PC-3 (cell line): ENCODE measurements around the gene IGSF22. TPM values are rescaled to one million over a fixed set of nuclear protein-coding genes. Genes with fewer than 3 reads are reported as not detected.

Experiments
- ATAC-seq: fragments of 200-7000 bp; cut with Tn5 transposase; 2 replicates; pipeline ENCODE4 v1.9.1; 2020; ENCODE audit warnings: mild to moderate bottlenecking, moderate library complexity
- BruUV-seq: library from RNA; stranded (reverse); fragments of 400-500 nt; replicated peaks from 2 replicates; lab custom pipeline; 2021; lab: Mats Ljungman, UMichigan
- CTCF ChIA-PET: fragments of 300-600 bp; sonication (Branson Sonifier 250); formaldehyde crosslinking; loops from one replicate; lab custom pipeline; 2022; ENCODE audit warnings: antibody characterized with exemption; lab: Charles Lee
- POLR2A ChIA-PET: fragments of 300-600 bp; sonication (Branson Sonifier 250); formaldehyde crosslinking; loops from one replicate; lab custom pipeline; 2022; ENCODE audit warnings: antibody characterized with exemption; ENCODE audit not compliant: unreplicated experiment; lab: Charles Lee
- DNase-seq: peaks from one replicate; pipeline ENCODE4 v3.0.0-alpha.2; 2015
- H2AFZ ChIP-seq: fragments of 300-600 bp; sonication (generic); 2 replicates; pipeline ENCODE4 v1.6.0; 2016; ENCODE audit warnings: antibody characterized with exemption, low read length
- H3F3A ChIP-seq: fragments of 300-600 bp; sonication (generic); one replicate; pipeline ENCODE4 v1.6.0; 2017; ENCODE audit warnings: antibody characterized with exemption, low read length, control low read depth, mild to moderate bottlenecking; ENCODE audit not compliant: unreplicated experiment
- H3K27ac ChIP-seq: fragments of 300-600 bp; sonication (generic); 2 replicates; pipeline ENCODE4 v1.5.1; 2016; ENCODE audit warnings: mild to moderate bottlenecking, low read length
- H3K27me3 ChIP-seq: fragments of 300-600 bp; sonication (generic); 2 replicates; pipeline ENCODE4 v1.6.1; 2016; ENCODE audit warnings: low read length, mixed read lengths
- H3K36me3 ChIP-seq: fragments of 300-600 bp; sonication (generic); 2 replicates; pipeline ENCODE4 v1.6.1; 2016; ENCODE audit warnings: low read depth, mixed run types, low read length, mixed read lengths
- H3K4me1 ChIP-seq: fragments of 300-600 bp; sonication (generic); 2 replicates; pipeline ENCODE4 v1.5.1; 2016; ENCODE audit warnings: low read length; ENCODE audit not compliant: insufficient read depth
- H3K4me2 ChIP-seq: fragments of 300-600 bp; sonication (generic); 2 replicates; pipeline ENCODE4 v1.6.0; 2016; ENCODE audit warnings: low read length
- H3K4me3 ChIP-seq: fragments of 300-600 bp; sonication (generic); 2 replicates; pipeline ENCODE4 v1.5.1; 2016; ENCODE audit warnings: mild to moderate bottlenecking, low read length, mixed read lengths
- H3K79me2 ChIP-seq: fragments of 300-600 bp; sonication (generic); 2 replicates; pipeline ENCODE4 v1.6.1; 2017; ENCODE audit warnings: low read length, mixed read lengths
- H3K9ac ChIP-seq: fragments of 300-600 bp; sonication (generic); 2 replicates; pipeline ENCODE4 v1.6.0; 2016; ENCODE audit warnings: mild to moderate bottlenecking, low read length
- H3K9me2 ChIP-seq: fragments of 300-600 bp; sonication (generic); replicated peaks from 2 replicates; pipeline ENCODE4 v1.6.1; 2016; ENCODE audit warnings: mixed run types, low read length, mixed read lengths
- H3K9me3 ChIP-seq: fragments of 300-600 bp; sonication (generic); 2 replicates; pipeline ENCODE4 v1.6.1; 2016; ENCODE audit warnings: low read length, mixed read lengths
- H4K20me1 ChIP-seq: fragments of 300-600 bp; sonication (generic); 2 replicates; pipeline ENCODE4 v1.6.1; 2016; ENCODE audit warnings: low read length, mixed read lengths
- CTCF ChIP-seq: fragments of 300-600 bp; sonication (generic); conservative IDR thresholded peaks from 2 replicates; pipeline ENCODE4 v1.5.1; 2017; ENCODE audit warnings: antibody characterized with exemption, low read depth, mild to moderate bottlenecking, low read length
- EZH2 ChIP-seq: fragments of 300-600 bp; sonication (generic); IDR thresholded peaks from one replicate; pipeline ENCODE4 v1.6.1; 2017; ENCODE audit warnings: antibody characterized with exemption, mild to moderate bottlenecking, low read length; ENCODE audit not compliant: unreplicated experiment
- EZH2phosphoT487 ChIP-seq: fragments of 300-600 bp; sonication (generic); IDR thresholded peaks from 2 replicates; pipeline ENCODE4 v1.6.1; 2018; ENCODE audit warnings: mild to moderate bottlenecking, antibody characterized with exemption, low read length, borderline replicate concordance
- intact Hi-C: fragments of 100-400 bp; cut with micrococcal nuclease; formaldehyde crosslinking; loops from 2 replicates; pipeline ENCODE4 v1.9.0; 2023
- total RNA-seq: library from RNA; depleted of rRNA; stranded (reverse); fragments of >200 nt; gene quantifications from 2 replicates; pipeline ENCODE4 v1.2.3, GENCODE V29; 2014

The IGSF22 gene
- total RNA-seq, 1 experiment from 2014 or later: not detected

GRCh38 chr11:18756889-18757288 lies 30.9 kb upstream of the IGSF22 start:
- Histone ChIP-seq H3F3A (no peaks in the 10 kb centered on the region), H3K4me1 (no peaks in the 10 kb centered on the region), H3K4me2 (no peak overlapping the region), H3K36me3 (no peaks in the 10 kb centered on the region), H3K9me3 (no peaks in the 10 kb centered on the region), H2AFZ (no peak overlapping the region), H3K27ac (no peak overlapping the region), H3K4me3 (no peak overlapping the region), H3K9me2 (no peaks in the 10 kb centered on the region), H4K20me1 (no peaks in the 10 kb centered on the region), H3K79me2 (no peaks in the 10 kb centered on the region), H3K27me3 (no peaks in the 10 kb centered on the region), H3K9ac (no peak overlapping the region)
- intact Hi-C loops: no loop called here
- no TSS peak for BruUV-seq
- ChIA-PET POLR2A (no interaction called here), CTCF (no interaction called here)
- DNase-seq (no peak), ATAC-seq (no peak)
- no peak for TF ChIP-seq EZH2
- no peak for TF ChIP-seq CTCF
- no peak for TF ChIP-seq EZH2phosphoT487

GRCh38 chr11:18754308-18754707 lies 28.3 kb upstream of the IGSF22 start:
- no peak for TF ChIP-seq EZH2phosphoT487
- no peak for TF ChIP-seq CTCF
- no peak for TF ChIP-seq EZH2
- Histone ChIP-seq H3K9me3 (no peaks in the 10 kb centered on the region), H3K9ac (no peak overlapping the region), H3F3A (no peaks in the 10 kb centered on the region), H4K20me1 (no peaks in the 10 kb centered on the region), H3K4me3 (no peak overlapping the region), H3K9me2 (no peaks in the 10 kb centered on the region), H2AFZ (no peak overlapping the region), H3K36me3 (no peaks in the 10 kb centered on the region), H3K4me1 (peaks cover 10% of the 10 kb centered on the region), H3K27me3 (no peaks in the 10 kb centered on the region), H3K27ac (no peak overlapping the region), H3K79me2 (no peaks in the 10 kb centered on the region), H3K4me2 (no peak overlapping the region)
- POLR2A ChIA-PET: no interaction called here
- CTCF ChIA-PET: no interaction called here
- DNase-seq (no peak), ATAC-seq (no peak)
- intact Hi-C loops: no loop called here
- no TSS peak for BruUV-seq

- Histone ChIP-seq H3K4me3 (no peak overlapping the region), H3K9me3 (no peaks in the 10 kb centered on the region), H2AFZ (no peak overlapping the region), H3F3A (no peaks in the 10 kb centered on the region), H3K27ac (no peak overlapping the region), H3K4me1 (peaks cover 16% of the 10 kb centered on the region), H3K9me2 (no peaks in the 10 kb centered on the region), H3K4me2 (no peak overlapping the region), H3K27me3 (no peaks in the 10 kb centered on the region), H3K79me2 (no peaks in the 10 kb centered on the region), H3K9ac (no peak overlapping the region), H3K36me3 (no peaks in the 10 kb centered on the region), H4K20me1 (no peaks in the 10 kb centered on the region)
- TF ChIP-seq CTCF (no peak), EZH2phosphoT487 (no peak), EZH2 (no peak)
- intact Hi-C loops: no loop called here
- ChIA-PET POLR2A (no interaction called here), CTCF (no interaction called here)
- ATAC-seq (no peak), DNase-seq (no peak)
- no TSS peak for BruUV-seq
Observed at GRCh38 chr11:18752502-18752901, 26.5 kb upstream of the IGSF22 start.
